ENCODE data around the gene CLDN19. TPM values are rescaled to one million over a fixed set of nuclear protein-coding genes. Genes with fewer than 3 reads are reported as not detected.

The CLDN19 gene
- total and polyA plus RNA-seq, 9 of the 15 experiments (the other 6 are each of a cell fraction or from before 2014, with no cell fraction given): not detected

DNA sequence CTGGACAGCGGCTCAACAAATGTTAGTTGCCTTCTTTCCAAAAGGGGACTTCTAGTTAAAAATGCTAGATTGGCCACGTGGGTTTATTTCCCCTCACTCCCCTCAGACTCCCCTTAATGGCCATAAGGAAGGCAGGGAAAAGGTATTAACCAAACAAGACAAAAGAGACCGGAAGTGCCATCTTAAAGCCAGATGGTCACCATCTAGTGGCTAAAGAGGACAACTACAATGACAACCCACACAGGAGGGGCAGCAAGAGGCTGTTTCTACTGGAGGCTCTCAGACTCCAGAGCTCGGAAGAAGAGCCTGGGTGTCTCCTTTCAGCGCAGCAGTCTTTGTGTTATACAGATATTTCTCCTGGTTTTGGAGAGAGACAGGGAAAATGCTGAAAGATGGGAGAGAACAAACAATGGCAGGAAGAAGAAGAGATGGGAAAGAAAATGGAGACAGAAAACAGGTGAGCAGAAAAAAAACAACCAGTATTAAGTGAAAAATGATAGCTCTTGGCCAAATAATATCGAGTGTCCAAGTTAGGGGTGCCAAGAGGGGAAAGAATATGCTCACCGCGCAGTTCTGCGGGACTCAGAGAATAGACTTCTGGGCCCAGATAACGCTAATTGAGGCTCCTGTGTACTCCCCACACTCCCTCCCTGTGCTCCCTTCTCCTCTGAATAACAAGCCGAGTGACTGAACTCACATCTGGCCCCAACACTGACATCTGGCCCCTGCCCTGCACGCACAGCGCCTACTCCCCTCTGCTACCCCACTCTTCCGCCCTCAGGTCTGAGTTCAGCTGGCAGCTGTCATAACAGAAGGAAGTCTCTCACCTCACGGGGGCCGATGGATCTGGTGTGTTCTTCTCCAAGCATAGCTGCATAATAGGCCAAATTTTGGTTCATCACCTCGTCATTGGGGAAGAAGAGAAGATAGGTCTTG, 17.2 kb upstream of the CLDN19 start (continued):
- no peak for TF ChIP-seq RBM25 (IDR thresholded peaks at IDR 0.05; ENCODE audit: low read depth, low read length, severe bottlenecking)
- TF ChIP-seq ARNT (IDR thresholded peaks at IDR 0.05): 0 out of 4 replicates have a peak, but pooled peaks of 1 of the 2 experiments have one; percentile 40
- no peak for TF ChIP-seq TAF15 (IDR thresholded peaks at IDR 0.05; ENCODE audit: low read depth, low read length)
- TF ChIP-seq GABPB1 (CRISPR knock-in tag; IDR thresholded peaks at IDR 0.05): peak; percentile 84
- peak; percentile 79 for TF ChIP-seq GABPA (tag; conservative IDR thresholded peaks at IDR 0.05; ENCODE audit: low read depth)
- TF ChIP-seq KLF1 (tag; IDR thresholded peaks at IDR 0.05): 0 out of 2 replicates have a peak, but pooled peaks have one; percentile 28
- peak; percentile 62 for TF ChIP-seq TRIM28 (IDR thresholded peaks at IDR 0.05)
- TF ChIP-seq, protein P1, sequence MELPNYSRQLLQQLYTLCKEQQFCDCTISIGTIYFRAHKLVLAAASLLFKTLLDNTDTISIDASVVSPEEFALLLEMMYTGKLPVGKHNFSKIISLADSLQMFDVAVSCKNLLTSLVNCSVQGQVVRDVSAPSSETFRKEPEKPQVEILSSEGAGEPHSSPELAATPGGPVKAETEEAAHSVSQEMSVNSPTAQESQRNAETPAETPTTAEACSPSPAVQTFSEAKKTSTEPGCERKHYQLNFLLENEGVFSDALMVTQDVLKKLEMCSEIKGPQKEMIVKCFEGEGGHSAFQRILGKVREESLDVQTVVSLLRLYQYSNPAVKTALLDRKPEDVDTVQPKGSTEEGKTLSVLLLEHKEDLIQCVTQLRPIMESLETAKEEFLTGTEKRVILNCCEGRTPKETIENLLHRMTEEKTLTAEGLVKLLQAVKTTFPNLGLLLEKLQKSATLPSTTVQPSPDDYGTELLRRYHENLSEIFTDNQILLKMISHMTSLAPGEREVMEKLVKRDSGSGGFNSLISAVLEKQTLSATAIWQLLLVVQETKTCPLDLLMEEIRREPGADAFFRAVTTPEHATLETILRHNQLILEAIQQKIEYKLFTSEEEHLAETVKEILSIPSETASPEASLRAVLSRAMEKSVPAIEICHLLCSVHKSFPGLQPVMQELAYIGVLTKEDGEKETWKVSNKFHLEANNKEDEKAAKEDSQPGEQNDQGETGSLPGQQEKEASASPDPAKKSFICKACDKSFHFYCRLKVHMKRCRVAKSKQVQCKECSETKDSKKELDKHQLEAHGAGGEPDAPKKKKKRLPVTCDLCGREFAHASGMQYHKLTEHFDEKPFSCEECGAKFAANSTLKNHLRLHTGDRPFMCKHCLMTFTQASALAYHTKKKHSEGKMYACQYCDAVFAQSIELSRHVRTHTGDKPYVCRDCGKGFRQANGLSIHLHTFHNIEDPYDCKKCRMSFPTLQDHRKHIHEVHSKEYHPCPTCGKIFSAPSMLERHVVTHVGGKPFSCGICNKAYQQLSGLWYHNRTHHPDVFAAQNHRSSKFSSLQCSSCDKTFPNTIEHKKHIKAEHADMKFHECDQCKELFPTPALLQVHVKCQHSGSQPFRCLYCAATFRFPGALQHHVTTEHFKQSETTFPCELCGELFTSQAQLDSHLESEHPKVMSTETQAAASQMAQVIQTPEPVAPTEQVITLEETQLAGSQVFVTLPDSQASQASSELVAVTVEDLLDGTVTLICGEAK (IDR thresholded peaks at IDR 0.05): peak; percentile 28; the same call in 1 of the 2 replicates
- TF ChIP-seq, protein P1 (CRISPR knock-in tag; IDR thresholded peaks at IDR 0.05): no peak
- no peak for TF ChIP-seq TGIF2 (CRISPR knock-in tag; IDR thresholded peaks at IDR 0.05)
- TF ChIP-seq ETV5 (CRISPR knock-in tag; IDR thresholded peaks at IDR 0.05; ENCODE audit: low read depth): peak; percentile 67; the same call in 1 of the 2 replicates
- no peak for TF ChIP-seq HNRNPUL1 (IDR thresholded peaks at IDR 0.05; ENCODE audit: low read length)
- TF ChIP-seq KLF16 (IDR thresholded peaks at IDR 0.05): 0 out of 2 replicates have a peak, but pooled peaks have one; percentile 8
- peak; percentile 65 for TF ChIP-seq SMC3 (conservative IDR thresholded peaks at IDR 0.05; ENCODE audit: insufficient read depth, low read depth, low read length)
- TF ChIP-seq CBX3 (IDR thresholded peaks at IDR 0.05; ENCODE audit: borderline replicate concordance in 1 of 2, low read length in 2 of 2): peak in 1 of 2 experiments; percentile 65; a peak in 1 of 3 replicates
- TF ChIP-seq, protein P2, sequence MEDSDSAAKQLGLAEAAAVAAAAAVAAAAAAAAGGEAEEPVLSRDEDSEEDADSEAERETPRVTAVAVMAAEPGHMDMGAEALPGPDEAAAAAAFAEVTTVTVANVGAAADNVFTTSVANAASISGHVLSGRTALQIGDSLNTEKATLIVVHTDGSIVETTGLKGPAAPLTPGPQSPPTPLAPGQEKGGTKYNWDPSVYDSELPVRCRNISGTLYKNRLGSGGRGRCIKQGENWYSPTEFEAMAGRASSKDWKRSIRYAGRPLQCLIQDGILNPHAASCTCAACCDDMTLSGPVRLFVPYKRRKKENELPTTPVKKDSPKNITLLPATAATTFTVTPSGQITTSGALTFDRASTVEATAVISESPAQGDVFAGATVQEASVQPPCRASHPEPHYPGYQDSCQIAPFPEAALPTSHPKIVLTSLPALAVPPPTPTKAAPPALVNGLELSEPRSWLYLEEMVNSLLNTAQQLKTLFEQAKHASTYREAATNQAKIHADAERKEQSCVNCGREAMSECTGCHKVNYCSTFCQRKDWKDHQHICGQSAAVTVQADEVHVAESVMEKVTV (CRISPR knock-in tag; IDR thresholded peaks at IDR 0.05): 0 out of 2 replicates have a peak, but pooled peaks have one; percentile 23
